ENCODE results near the gene PPP1R13B.

PPP1R13B gene

GRCh38 chr14:103870891-103871595 is 23.7 kb upstream of the PPP1R13B start:
- no peak for TF ChIP-seq CTCF (conservative IDR thresholded peaks at IDR 0.05)
- no peak overlapping the region for H3K27ac ChIP-seq

DNA sequence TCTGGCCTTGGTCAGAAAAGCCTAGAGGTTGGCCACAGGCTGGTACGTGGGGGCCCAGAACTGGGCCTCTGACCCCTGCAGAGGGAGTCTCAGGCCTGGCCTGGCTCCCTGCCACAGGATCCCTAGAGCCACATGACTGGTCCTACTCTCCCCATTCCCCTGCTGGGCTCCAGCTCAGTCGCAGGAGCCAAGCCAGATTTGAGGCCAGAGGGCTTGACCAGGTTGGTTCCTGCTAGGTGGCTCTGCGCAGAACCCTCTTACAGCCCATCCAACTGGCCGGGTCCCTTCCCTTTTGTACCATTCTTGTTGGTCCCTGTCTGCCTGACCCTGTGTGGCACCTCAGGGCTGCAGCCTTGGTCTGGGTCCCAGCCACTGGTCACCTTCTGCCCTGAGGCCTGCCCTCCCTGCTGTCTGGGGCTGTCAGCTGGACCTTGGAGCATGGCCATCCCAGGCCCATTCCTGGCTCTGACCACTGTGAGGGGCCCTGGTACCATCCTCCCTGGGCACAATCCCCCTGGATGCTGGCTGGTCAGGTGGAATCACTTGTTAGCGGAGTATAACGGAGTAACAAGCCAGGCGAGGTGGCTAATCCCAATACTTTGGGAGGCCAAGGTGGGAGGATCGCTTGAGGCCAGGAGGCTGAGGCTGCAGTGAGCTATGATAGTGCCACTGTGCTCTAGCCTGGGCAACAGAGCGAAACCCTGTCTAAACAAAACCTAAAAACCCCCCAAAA is 22.9 kb upstream of the PPP1R13B start:
- TF ChIP-seq CTCF (conservative IDR thresholded peaks at IDR 0.05), result no peak
- H3K27ac ChIP-seq, result no peak overlapping the region

- H3K27ac ChIP-seq, result no peak overlapping the region
- no peak for TF ChIP-seq CTCF (conservative IDR thresholded peaks at IDR 0.05)
These were observed 22.2 kb upstream of the PPP1R13B start for GRCh38 chr14:103869406-103870143.

- H3K27ac ChIP-seq, result peak overlapping the region; percentile 54
- TF ChIP-seq CTCF (conservative IDR thresholded peaks at IDR 0.05), result no peak
These were observed 21.0 kb upstream of the PPP1R13B start for GRCh38 chr14:103868242-103868897.

- H3K27ac ChIP-seq, result peak overlapping the region; percentile 54
- no peak for TF ChIP-seq CTCF (conservative IDR thresholded peaks at IDR 0.05)
These were observed 20.2 kb upstream of the PPP1R13B start for GRCh38 chr14:103867523-103867953.

- TF ChIP-seq CTCF (conservative IDR thresholded peaks at IDR 0.05), result no peak
- H3K27ac ChIP-seq, result peak overlapping the region; percentile 54
These were observed 19.6 kb upstream of the PPP1R13B start for GRCh38 chr14:103867020-103867419.

DNA sequence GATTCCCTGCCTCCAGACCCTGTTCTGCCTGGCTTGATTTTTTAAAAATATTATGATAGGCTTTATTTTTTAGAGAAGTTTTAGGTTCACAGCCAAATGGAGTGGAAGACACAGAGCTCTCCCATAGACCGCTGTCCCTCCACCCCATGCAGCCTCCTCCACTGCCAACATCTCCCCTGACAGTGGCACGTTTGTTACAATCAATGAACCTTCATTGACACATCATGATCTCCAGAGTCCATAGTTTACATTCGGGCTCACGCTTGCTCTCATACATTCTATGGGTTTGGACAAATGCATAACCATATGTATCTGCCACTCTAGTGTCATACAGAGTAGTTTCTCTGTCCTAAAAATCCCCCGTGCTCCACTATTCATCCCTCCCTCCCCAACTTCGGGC is 15.9 kb upstream of the PPP1R13B start:
- H3K27ac ChIP-seq, result no peak overlapping the region
- TF ChIP-seq CTCF (conservative IDR thresholded peaks at IDR 0.05), result no peak

All from VCaP (cell line).